Spleen (tissue), 11 donors: Measurements from ENCODE around the gene RIPOR3. TPM values are rescaled to one million over a fixed set of nuclear protein-coding genes. Genes with fewer than 3 reads are reported as not detected.
"Not testable (repeated sequence)": the region's sequence is repeated elsewhere in the genome, so short reads cannot be mapped to it uniquely, and the experiment has no call there.

Source experiments
- DNase-seq: peaks from one replicate; pipeline ENCODE4 v3.0.0-alpha.2; 2020
- H3K27ac ChIP-seq, 8 donors: fragments of 200-600 bp; sonication (generic) in 7 of 8; 1 replicate in 4 of 8; 2 replicates in 4 of 8; pipeline versions ENCODE4 v1.5.0 to v1.8.0; 2016 to 2021; ENCODE audit warnings: inconsistent platforms in 4 of 8, mild to moderate bottlenecking in 4 of 8, moderate library complexity in 1 of 8
- H3K27me3 ChIP-seq, 7 donors: fragments of 200-600 bp; sonication (generic) in 6 of 7; replicated peaks in 1 of 7; 1 replicate in 4 of 7; 2 replicates in 3 of 7; pipeline versions ENCODE4 v1.5.0 to v1.8.0; 2016 to 2021; ENCODE audit warnings: inconsistent platforms in 3 of 7, mild to moderate bottlenecking in 1 of 7
- H3K36me3 ChIP-seq, 6 donors: fragments of 200-600 bp; sonication (generic) in 5 of 6; 1 replicate in 4 of 6; 2 replicates in 2 of 6; pipeline versions ENCODE4 v1.5.0 to v1.8.0; 2016 to 2021; ENCODE audit warnings: inconsistent platforms in 2 of 6
- H3K4me1 ChIP-seq, 6 donors: fragments of 200-600 bp; sonication (generic) in 5 of 6; 1 replicate in 3 of 6; 2 replicates in 3 of 6; pipeline versions ENCODE4 v1.5.0 to v1.8.0; 2016 to 2021; ENCODE audit warnings: inconsistent platforms in 3 of 6
- H3K4me3 ChIP-seq, 8 donors: fragments of 200-600 bp; sonication (generic) in 7 of 8; 1 replicate in 4 of 8; 2 replicates in 4 of 8; pipeline versions ENCODE4 v1.5.0 to v1.8.0; 2016 to 2021; ENCODE audit warnings: inconsistent platforms in 4 of 8, mild to moderate bottlenecking in 4 of 8, moderate library complexity in 2 of 8
- H3K9me3 ChIP-seq, 8 donors: fragments of 200-600 bp; sonication (generic) in 7 of 8; 1 replicate in 4 of 8; 2 replicates in 4 of 8; pipeline versions ENCODE4 v1.5.0 to v1.8.0; 2016 to 2021; ENCODE audit warnings: inconsistent platforms in 4 of 8
- POLR2A ChIP-seq, 3 donors: fragments of 450-650 bp; IDR thresholded peaks; one replicate each; pipeline ENCODE4 v1.5.1; 2017; ENCODE audit warnings: antibody characterized with exemption in 3 of 3, mild to moderate bottlenecking in 1 of 3
- POLR2AphosphoS5 ChIP-seq, 3 donors: sonication (generic); formaldehyde crosslinking; IDR thresholded peaks; one replicate each; pipeline ENCODE4 v1.5.1; 2017; ENCODE audit warnings: antibody characterized with exemption in 3 of 3
- WGBS, 5 donors: extraction: QIAGEN DNeasy Blood & Tissue Kit in 3 of 5; methylation state at CpG; one replicate each; pipeline versions ENCODE4 v1.1.5 to v1.1.7; 2013 to 2018; 5-methylcytosine and 5-hydroxymethylcytosine counted together
- intact Hi-C: fragments of 100-400 bp; cut with DNase I; formaldehyde crosslinking; loops from one replicate; pipeline ENCODE4 v1.15.0; 2023; ENCODE audit warnings: low total_unique reads
- polyA plus RNA-seq, 3 donors: library from polyadenylated mRNA; stranded (reverse); fragments of 200-250 nt; gene quantifications; one replicate each; pipeline ENCODE4 v1.2.1, GENCODE V29; 2013
- total RNA-seq, 7 donors: library from RNA; depleted of rRNA in 3 of 7; stranded (reverse); fragments of >200 nt in 3 of 7; fragmentation: NEBNext Ultra II Directional in 4 of 7; extraction: Animal tissue kit (Norgen Biotek cat#: 25700) in 4 of 7; gene quantifications; one replicate each; pipeline versions ENCODE4 v1.1.0 to v1.2.1, GENCODE V29; 2016 to 2021
- TF ChIP-seq, protein P1 (sequence below), 11 experiments: fragments of 200-600 bp in 7 of 11; fragments of 450-650 bp in 4 of 11; sonication (generic) in 4 of 11; IDR thresholded peaks in 8 of 11; conservative IDR thresholded peaks in 3 of 11; 1 replicate in 7 of 11; 2 replicates in 4 of 11; pipeline versions ENCODE4 v1.4.0 to v1.8.0; 2016 to 2021; ENCODE audit warnings: antibody characterized with exemption in 11 of 11, inconsistent platforms in 4 of 11, mild to moderate bottlenecking in 1 of 11
- donor health status: healthy with polysubstance abuse.
- donor health status: DM: no; HTN: no; CAD: no; lungs with moderate emphysema.
- donor health status: DM: no; HTN: no; CAD: no.
- donor health status: Bipolar disorder and iron deficiency.
- donor health status: healthy.
- donor health status: DM: no; HTN: no; CAD: no.
- donor health status: DM: yes; HTN: yes; CAD: no.

Gene RIPOR3
- total and polyA plus RNA-seq, 10 donors, result 6.0 to 22.8 (median 13.1) TPM

- no peak overlapping the region for H3K4me3 ChIP-seq
- 70 to 80% (median 76%) methylated on average over 12 of the region's 12 CpGs for WGBS, 5 donors
- TF ChIP-seq POLR2AphosphoS5 (IDR thresholded peaks at IDR 0.05), result no peak
- no peak for TF ChIP-seq POLR2A (IDR thresholded peaks at IDR 0.05)
- TF ChIP-seq, protein P1, sequence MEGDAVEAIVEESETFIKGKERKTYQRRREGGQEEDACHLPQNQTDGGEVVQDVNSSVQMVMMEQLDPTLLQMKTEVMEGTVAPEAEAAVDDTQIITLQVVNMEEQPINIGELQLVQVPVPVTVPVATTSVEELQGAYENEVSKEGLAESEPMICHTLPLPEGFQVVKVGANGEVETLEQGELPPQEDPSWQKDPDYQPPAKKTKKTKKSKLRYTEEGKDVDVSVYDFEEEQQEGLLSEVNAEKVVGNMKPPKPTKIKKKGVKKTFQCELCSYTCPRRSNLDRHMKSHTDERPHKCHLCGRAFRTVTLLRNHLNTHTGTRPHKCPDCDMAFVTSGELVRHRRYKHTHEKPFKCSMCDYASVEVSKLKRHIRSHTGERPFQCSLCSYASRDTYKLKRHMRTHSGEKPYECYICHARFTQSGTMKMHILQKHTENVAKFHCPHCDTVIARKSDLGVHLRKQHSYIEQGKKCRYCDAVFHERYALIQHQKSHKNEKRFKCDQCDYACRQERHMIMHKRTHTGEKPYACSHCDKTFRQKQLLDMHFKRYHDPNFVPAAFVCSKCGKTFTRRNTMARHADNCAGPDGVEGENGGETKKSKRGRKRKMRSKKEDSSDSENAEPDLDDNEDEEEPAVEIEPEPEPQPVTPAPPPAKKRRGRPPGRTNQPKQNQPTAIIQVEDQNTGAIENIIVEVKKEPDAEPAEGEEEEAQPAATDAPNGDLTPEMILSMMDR (IDR thresholded peaks at IDR 0.05 in 8 of 11, conservative IDR thresholded peaks at IDR 0.05 in 3 of 11), result no peak
- DNase-seq, result no peak
- H3K27ac ChIP-seq, result no peak overlapping the region
- H3K36me3 ChIP-seq, result peaks cover 0 to 10% (median 0%) of the 10 kb centered on the region in 6 donors
- intact Hi-C loops, result no loop called here
- H3K4me1 ChIP-seq, result peaks cover 0 to 16% (median 5%) of the 10 kb centered on the region in 6 donors
- no peaks in the 10 kb centered on the region for H3K9me3 ChIP-seq
- H3K27me3 ChIP-seq, result peaks cover 0 to 61% (median 6%) of the 10 kb centered on the region in 7 donors
Observed at GRCh38 chr20:50600281-50600895, 91.0 kb downstream of the RIPOR3 start.

DNA sequence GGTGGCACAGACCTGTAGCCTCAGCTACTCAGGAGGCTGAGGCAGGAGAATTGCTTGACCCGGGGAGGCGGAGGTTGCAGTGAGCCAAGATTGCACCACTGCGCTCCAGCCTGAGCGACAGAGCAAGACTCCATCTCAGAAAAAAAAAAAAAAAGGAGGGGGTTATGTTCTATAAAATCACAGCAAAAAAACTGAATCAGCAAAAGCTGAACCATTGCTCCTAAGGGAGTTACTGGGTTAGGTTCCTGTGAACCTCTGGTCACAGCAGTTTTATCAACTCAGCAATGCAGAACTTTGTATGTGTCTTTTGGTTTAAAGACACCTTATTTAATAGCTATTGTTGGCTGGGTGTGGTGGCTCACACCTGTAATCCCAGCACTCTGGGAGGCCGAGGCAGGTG is 92.6 kb downstream of the RIPOR3 start:
- Histone ChIP-seq H3K4me1 (peaks cover 0 to 28% (median 7%) of the 10 kb centered on the region in 6 donors), H3K36me3 (peaks cover 0 to 10% (median 0%) of the 10 kb centered on the region in 6 donors), H3K27me3 (peaks cover 0 to 57% (median 6%) of the 10 kb centered on the region in 7 donors)
- H3K9me3 ChIP-seq, intact Hi-C loops, DNase-seq, H3K4me3 ChIP-seq, H3K27ac ChIP-seq: not testable (repeated sequence)
- WGBS, 5 donors, result 90 to 100% (median 94%) methylated on average over 5 of the region's 5 CpGs

GRCh38 chr20:50598074-50598473 is 93.3 kb downstream of the RIPOR3 start:
- Histone ChIP-seq H3K4me1 (peaks cover 0 to 35% (median 10%) of the 10 kb centered on the region in 6 donors), H3K36me3 (peaks cover 0 to 10% (median 0%) of the 10 kb centered on the region in 6 donors), H3K27me3 (peaks cover 0 to 57% (median 6%) of the 10 kb centered on the region in 7 donors), H3K27ac (no peak overlapping the region), H3K4me3 (no peak overlapping the region), H3K9me3 (no peaks in the 10 kb centered on the region)
- 84 to 88% (median 87%) methylated on average over 7 of the region's 7 CpGs for WGBS, 5 donors
- no peak for DNase-seq
- intact Hi-C loops, result no loop called here
- TF ChIP-seq POLR2AphosphoS5 (IDR thresholded peaks at IDR 0.05) (no peak), POLR2A (IDR thresholded peaks at IDR 0.05) (no peak)
- TF ChIP-seq, protein P1 (IDR thresholded peaks at IDR 0.05 in 8 of 11, conservative IDR thresholded peaks at IDR 0.05 in 3 of 11), result no peak

- Histone ChIP-seq H3K36me3 (peaks cover 0 to 10% (median 0%) of the 10 kb centered on the region in 6 donors), H3K27me3 (peaks cover 0 to 56% (median 6%) of the 10 kb centered on the region in 7 donors), H3K9me3 (no peaks in the 10 kb centered on the region), H3K27ac (no peak overlapping the region), H3K4me1 (peaks cover 0 to 41% (median 14%) of the 10 kb centered on the region in 6 donors), H3K4me3 (no peak overlapping the region)
- peak; percentile 19 to 68 (median 39) for TF ChIP-seq POLR2AphosphoS5 (IDR thresholded peaks at IDR 0.05)
- TF ChIP-seq POLR2A (IDR thresholded peaks at IDR 0.05), result no peak
- no peak for DNase-seq
- WGBS, 5 donors, result 79 to 89% (median 81%) methylated on average over 15 to 22 of the region's 22 CpGs
- intact Hi-C loops, result no loop called here
Observed at GRCh38 chr20:50597406-50597969, 93.9 kb downstream of the RIPOR3 start.

- Histone ChIP-seq H3K27ac (no peak overlapping the region), H3K4me3 (no peak overlapping the region), H3K4me1 (peaks cover 0 to 49% (median 23%) of the 10 kb centered on the region in 6 donors), H3K9me3 (no peaks in the 10 kb centered on the region), H3K27me3 (peaks cover 0 to 48% (median 0%) of the 10 kb centered on the region in 7 donors), H3K36me3 (peaks cover 0 to 10% (median 0%) of the 10 kb centered on the region in 6 donors)
- 84 to 91% (median 90%) methylated on average over 11 of the region's 11 CpGs for WGBS, 5 donors
- TF ChIP-seq, protein P1 (IDR thresholded peaks at IDR 0.05 in 8 of 11, conservative IDR thresholded peaks at IDR 0.05 in 3 of 11), result no peak
- peak; percentile 2 to 72 (median 46) for TF ChIP-seq POLR2AphosphoS5 (IDR thresholded peaks at IDR 0.05)
- intact Hi-C loops, result no loop called here
- DNase-seq, result no peak
Observed at GRCh38 chr20:50596694-50597021, 94.7 kb downstream of the RIPOR3 start.
